Activated CD4-positive, CD25-positive, alpha-beta regulatory T cell treated with anti-CD3 and anti-CD28 coated beads, Interleukin-2, amount 50 U/mL, for 16 hours (primary cell): ENCODE results near the gene ZNG1A.
"Not testable (repeated sequence)": the region's sequence is repeated elsewhere in the genome, so short reads cannot be mapped to it uniquely, and the experiment has no call there.

Experiments
- DNase-seq: peaks from one replicate; pipeline ENCODE4 v3.0.0-alpha.2; 2020; ENCODE audit warnings: low read depth, low spot score

The ZNG1A gene

GRCh38 chr9:98775-99174, 80.1 kb downstream of the ZNG1A start:
- DNase-seq = not testable (repeated sequence)

- DNase-seq = not testable (repeated sequence)
Observed at GRCh38 chr9:94992-95391, 83.9 kb downstream of the ZNG1A start.

- not testable (repeated sequence) for DNase-seq
Observed at GRCh38 chr9:94323-94722, 84.5 kb downstream of the ZNG1A start.

- not testable (repeated sequence) for DNase-seq
Observed at GRCh38 chr9:93909-94308, 84.9 kb downstream of the ZNG1A start.

GRCh38 chr9:90851-91250, 88.0 kb downstream of the ZNG1A start:
- not testable (repeated sequence) for DNase-seq

- DNase-seq = not testable (repeated sequence)
Observed at GRCh38 chr9:88396-89037, 90.3 kb downstream of the ZNG1A start.

GRCh38 chr9:87860-88259, 91.0 kb downstream of the ZNG1A start:
- not testable (repeated sequence) for DNase-seq

- DNase-seq = not testable (repeated sequence)
Observed at GRCh38 chr9:87105-87504, 91.8 kb downstream of the ZNG1A start.

GRCh38 chr9:86697-87096, 92.2 kb downstream of the ZNG1A start:
- not testable (repeated sequence) for DNase-seq

GRCh38 chr9:82932-83689, 95.7 kb downstream of the ZNG1A start:
- not testable (repeated sequence) for DNase-seq

- not testable (repeated sequence) for DNase-seq
Observed at GRCh38 chr9:78333-78732, 100.5 kb downstream of the ZNG1A start.

- not testable (repeated sequence) for DNase-seq
Observed at GRCh38 chr9:76389-76788, 102.5 kb downstream of the ZNG1A start.

GRCh38 chr9:73900-74525, 104.8 kb downstream of the ZNG1A start:
- not testable (repeated sequence) for DNase-seq

- not testable (repeated sequence) for DNase-seq
Observed at GRCh38 chr9:73076-73899, 105.6 kb downstream of the ZNG1A start.
